SK-N-SH (cell line): ENCODE measurements around the gene LLGL1. TPM values are rescaled to one million over a fixed set of nuclear protein-coding genes. Genes with fewer than 3 reads are reported as not detected.

Experiments
- CTCF ChIA-PET: fragments of 300-600, 350-600 bp; formaldehyde crosslinking; extraction: SDS; loops from one replicate; lab custom pipeline; 2021; lab: Yijun Ruan, JAX
- POLR2A ChIA-PET: fragments of 350-600 bp; sonication (Branson Sonifier 250); formaldehyde crosslinking; extraction: SDS; loops from one replicate; lab custom pipeline; 2020; ENCODE audit warnings: antibody characterized with exemption, inconsistent platforms; lab: Yijun Ruan, JAX
- DNase-seq: peaks from one replicate; pipeline ENCODE4 v3.0.0; 2012
- H2AFZ ChIP-seq: fragments of 200-600 bp; sonication (generic); 2 replicates; pipeline ENCODE4 v1.8.1; 2016; ENCODE audit warnings: antibody characterized with exemption, mild to moderate bottlenecking, low read depth
- H3F3A ChIP-seq: fragments of 200-600 bp; sonication (generic); replicated peaks from 2 replicates; pipeline ENCODE3; 2016; ENCODE audit warnings: antibody characterized with exemption, mild to moderate bottlenecking; ENCODE audit not compliant: insufficient read depth
- H3K27ac ChIP-seq, 2 experiments: fragments of 200-500 bp in 1 of 2; fragments of 200-600 bp in 1 of 2; sonication (Bioruptor generic) in 1 of 2; sonication (generic), shearing (Covaris generic) in 1 of 2; 2 replicates each; pipeline versions ENCODE4 v1.5.1 to v1.6.1; 2014 to 2016; ENCODE audit warnings: low read depth in 2 of 2, inconsistent platforms in 1 of 2, low read length in 1 of 2, mild to moderate bottlenecking in 1 of 2, mixed read lengths in 1 of 2
- H3K27me3 ChIP-seq: fragments of 200-600 bp; sonication (generic), shearing (Covaris generic); 2 replicates; pipeline ENCODE4 v1.6.1; 2016; ENCODE audit warnings: mixed run types; ENCODE audit not compliant: insufficient read depth
- H3K36me3 ChIP-seq, 2 experiments: fragments of 200-500 bp in 1 of 2; fragments of 200-600 bp in 1 of 2; sonication (Bioruptor generic) in 1 of 2; sonication (generic) in 1 of 2; replicated peaks in 1 of 2; 2 replicates each; pipeline versions ENCODE3 to v1.5.1; 2014 to 2016; ENCODE audit warnings: low read length in 1 of 2, mild to moderate bottlenecking in 1 of 2; ENCODE audit not compliant: insufficient read depth in 2 of 2, control insufficient read depth in 1 of 2
- H3K4me1 ChIP-seq, 2 experiments: fragments of 200-500 bp in 1 of 2; fragments of 200-600 bp in 1 of 2; sonication (Bioruptor generic) in 1 of 2; sonication (generic), shearing (Covaris generic) in 1 of 2; 2 replicates each; pipeline versions ENCODE4 v1.5.1 to v1.6.1; 2014 to 2016; ENCODE audit warnings: low read depth in 1 of 2, low read length in 1 of 2, mixed run types in 1 of 2; ENCODE audit not compliant: insufficient read depth in 2 of 2, control insufficient read depth in 1 of 2
- H3K4me2 ChIP-seq: fragments of 200-600 bp; sonication (generic), shearing (Covaris generic); 2 replicates; pipeline ENCODE4 v1.6.1; 2017; ENCODE audit warnings: mixed run types
- H3K4me3 ChIP-seq, 2 experiments: fragments of 200-500 bp in 1 of 2; fragments of 200-600 bp in 1 of 2; sonication (Bioruptor generic) in 1 of 2; sonication (generic), shearing (Covaris generic) in 1 of 2; 2 replicates each; pipeline versions ENCODE4 v1.5.1 to v1.8.1; 2014 to 2016; ENCODE audit warnings: low read depth in 2 of 2, inconsistent platforms in 1 of 2, low read length in 1 of 2, mild to moderate bottlenecking in 1 of 2, mixed read lengths in 1 of 2, moderate library complexity in 1 of 2
- H3K79me2 ChIP-seq: fragments of 200-600 bp; sonication (generic); 2 replicates; pipeline ENCODE4 v1.8.1; 2017; ENCODE audit warnings: mild to moderate bottlenecking; ENCODE audit not compliant: insufficient read depth
- H3K9ac ChIP-seq: fragments of 200-600 bp; sonication (generic); 2 replicates; pipeline ENCODE4 v1.6.1; 2017; ENCODE audit warnings: mixed run types
- H3K9me2 ChIP-seq: fragments of 200-600 bp; sonication (generic); 2 replicates; pipeline ENCODE4 v1.6.1; 2017; ENCODE audit warnings: mixed run types
- H3K9me3 ChIP-seq: fragments of 200-600 bp; sonication (generic); 2 replicates; pipeline ENCODE4 v1.6.1; 2017; ENCODE audit warnings: mixed run types, mild to moderate bottlenecking, moderate library complexity
- H4K20me1 ChIP-seq: fragments of 200-600 bp; sonication (generic); 2 replicates; pipeline ENCODE4 v1.6.1; 2017; ENCODE audit warnings: mild to moderate bottlenecking, mixed run types; ENCODE audit not compliant: insufficient read depth
- CHD2 ChIP-seq: fragments of 150-350 bp; IDR thresholded peaks from 2 replicates; pipeline ENCODE4 v1.6.1; 2018; ENCODE audit warnings: low read length; ENCODE audit not compliant: partially characterized antibody
- EZH2phosphoT487 ChIP-seq: fragments of 200-600 bp; sonication (generic); IDR thresholded peaks from 2 replicates; pipeline ENCODE4 v1.6.1; 2017; ENCODE audit warnings: low read depth, mixed run types, mild to moderate bottlenecking, antibody characterized with exemption, moderate library complexity, borderline replicate concordance
- FOSL2 ChIP-seq: IDR thresholded peaks from 2 replicates; pipeline ENCODE4 v1.4.0; 2012; ENCODE audit warnings: low read depth, mild to moderate bottlenecking, moderate library complexity, borderline replicate concordance
- FOXJ3 ChIP-seq: sonication (generic); formaldehyde crosslinking; IDR thresholded peaks from 2 replicates; pipeline ENCODE4 v1.5.1; 2020; ENCODE audit warnings: mild to moderate bottlenecking, missing genetic modification reagents
- GABPA ChIP-seq: IDR thresholded peaks from 2 replicates; pipeline ENCODE4 v1.4.0; 2012; ENCODE audit warnings: low read depth, mild to moderate bottlenecking
- IRF3 ChIP-seq: fragments of 150-350 bp; IDR thresholded peaks from 2 replicates; pipeline ENCODE4 v1.6.1; 2016; ENCODE audit warnings: mild to moderate bottlenecking, low read depth, low read length
- NRF1 ChIP-seq: IDR thresholded peaks from 2 replicates; pipeline ENCODE4 v1.6.1; 2012; ENCODE audit warnings: low read depth, mild to moderate bottlenecking, low read length
- PBX3 ChIP-seq: IDR thresholded peaks from 2 replicates; pipeline ENCODE4; 2012
- POLR2AphosphoS5 ChIP-seq: IDR thresholded peaks from 2 replicates; pipeline ENCODE4 v1.6.1; 2012; ENCODE audit warnings: low read depth, low read length
- RCOR1 ChIP-seq: fragments of 150-350 bp; IDR thresholded peaks from 2 replicates; pipeline ENCODE4 v1.6.1; 2017; ENCODE audit warnings: antibody characterized with exemption, low read length
- REST ChIP-seq: IDR thresholded peaks from 2 replicates; pipeline ENCODE4 v1.6.1; 2012; ENCODE audit warnings: mild to moderate bottlenecking, low read depth, low read length, moderate library complexity
- RXRA ChIP-seq: IDR thresholded peaks from 2 replicates; pipeline ENCODE4 v1.4.0; 2012; ENCODE audit warnings: low read depth, mild to moderate bottlenecking, borderline replicate concordance
- SIN3A ChIP-seq: IDR thresholded peaks from 2 replicates; pipeline ENCODE4 v1.6.1; 2012; ENCODE audit warnings: low read depth, mild to moderate bottlenecking, low read length, moderate library complexity, borderline replicate concordance
- SMC3 ChIP-seq: IDR thresholded peaks from 2 replicates; pipeline ENCODE4 v1.6.1; 2012; ENCODE audit warnings: low read depth, low read length, improper control_type of control experiment
- TAF1 ChIP-seq: IDR thresholded peaks from 2 replicates; pipeline ENCODE4 v1.6.1; 2012; ENCODE audit warnings: low read depth, mild to moderate bottlenecking, low read length, moderate library complexity, borderline replicate concordance
- TCF12 ChIP-seq: IDR thresholded peaks from 2 replicates; pipeline ENCODE4 v1.4.0; 2012
- whole genome bisulfite sequencing: methylation state at CpG from one replicate; pipeline ENCODE4 v1.1.6; 2017; ENCODE audit warnings: low lambda C conversion rate; 5-methylcytosine and 5-hydroxymethylcytosine counted together
- polyA plus RNA-seq, 3 experiments: library from polyadenylated mRNA; depleted of rRNA; stranded (reverse); fragments of >200 nt; gene quantifications; 2 replicates each; pipeline ENCODE4 v1.2.3, GENCODE V29; 2012

The LLGL1 gene
- polyA plus RNA-seq, 1 of the 3 experiments (the other 2 are of a cell fraction), result 31.4 TPM

GRCh38 chr17:18253947-18254821 is 28.7 kb downstream of the LLGL1 start:
- H3K27me3 ChIP-seq, result no peaks in the 10 kb centered on the region
- WGBS, result 96% methylated on average over 19 of the region's 27 CpGs
- no peak overlapping the region for H3K9ac ChIP-seq
- H4K20me1 ChIP-seq, result peaks cover 36% of the 10 kb centered on the region
- no peak overlapping the region for H2AFZ ChIP-seq
- H3K27ac ChIP-seq, result no peak overlapping the region
- H3K4me2 ChIP-seq, result no peak overlapping the region
- no peaks in the 10 kb centered on the region for H3K9me3 ChIP-seq
- CTCF ChIA-PET, result interaction anchor here (0.6 to 1.0 kb wide), 2 partner anchors 37 to 1065 kb away, joined by 3 read pairs; no protein-coding TSS in a partner anchor
- DNase-seq, result no peak
- H3K9me2 ChIP-seq, result no peaks in the 10 kb centered on the region
- POLR2A ChIA-PET, result no interaction called here
- H3F3A ChIP-seq, result peaks cover 8% of the 10 kb centered on the region
- peaks cover 0 to 18% of the 10 kb centered on the region in 2 experiments; a peak in 1 of 4 replicates for H3K4me1 ChIP-seq
- TF ChIP-seq FOSL2 (no peak), TAF1 (no peak), SIN3A (no peak), TCF12 (no peak), RCOR1 (no peak)
- peaks cover 36% of the 10 kb centered on the region for H3K79me2 ChIP-seq
- peaks cover 22 to 62% of the 10 kb centered on the region in 2 experiments for H3K36me3 ChIP-seq
- H3K4me3 ChIP-seq, result no peak overlapping the region

GRCh38 chr17:18254888-18255649 is 29.6 kb downstream of the LLGL1 start:
- POLR2A ChIA-PET, result no interaction called here
- Histone ChIP-seq H3K9me2 (no peaks in the 10 kb centered on the region), H3K4me1 (peaks cover 0 to 22% of the 10 kb centered on the region in 2 experiments; a peak in 1 of 4 replicates), H4K20me1 (peaks cover 36% of the 10 kb centered on the region), H3K79me2 (peaks cover 36% of the 10 kb centered on the region), H3K4me2 (no peak overlapping the region), H3K27ac (no peak overlapping the region), H3K27me3 (no peaks in the 10 kb centered on the region), H2AFZ (no peak overlapping the region), H3K9ac (no peak overlapping the region), H3K36me3 (peaks cover 22 to 61% of the 10 kb centered on the region in 2 experiments), H3K4me3 (no peak overlapping the region), H3K9me3 (no peaks in the 10 kb centered on the region), H3F3A (peaks cover 5% of the 10 kb centered on the region)
- 97% methylated on average over 8 of the region's 8 CpGs for WGBS
- no peak for DNase-seq
- TF ChIP-seq RXRA, result no peak
- TF ChIP-seq NRF1, result no peak
- TF ChIP-seq EZH2phosphoT487, result no peak
- TF ChIP-seq FOXJ3 (CRISPR knock-in tag), result no peak
- no peak for TF ChIP-seq SMC3
- TF ChIP-seq TCF12, result no peak
- no peak for TF ChIP-seq CHD2
- TF ChIP-seq IRF3, result no peak
- TF ChIP-seq GABPA, result no peak
- TF ChIP-seq REST, result no peak
- no peak for TF ChIP-seq PBX3
- TF ChIP-seq POLR2AphosphoS5, result no peak
- CTCF ChIA-PET, result interaction anchor here (1.0 kb wide), 1 partner anchor 38 kb away, joined by 3 read pairs; no protein-coding TSS in a partner anchor
